HCT116 (cell line): Measurements from ENCODE around the gene ID3. TPM values are rescaled to one million over a fixed set of nuclear protein-coding genes. Genes with fewer than 3 reads are reported as not detected.
A peak's percentile ranks its signal among the peaks of the same experiment; 100 is the strongest.

ENCODE experiments used
- ATAC-seq: fragments of 200-7000 bp; cut with Tn5 transposase; 2 replicates; pipeline ENCODE4 v1.9.1; 2020; ENCODE audit warnings: mild to moderate bottlenecking, moderate library complexity
- BruUV-seq: library from RNA; stranded (reverse); fragments of 400-500 nt; replicated peaks from 2 replicates; lab custom pipeline; 2021; lab: Mats Ljungman, UMichigan
- CTCF ChIA-PET: fragments of 300-600 bp; sonication (Branson Sonifier 250); formaldehyde crosslinking; loops from one replicate; lab custom pipeline; 2021; ENCODE audit warnings: antibody characterized with exemption; lab: Charles Lee
- POLR2A ChIA-PET: fragments of 300-600, 350-600 bp; sonication (Branson Sonifier 250); formaldehyde crosslinking; loops from one replicate; lab custom pipeline; 2021; ENCODE audit warnings: antibody characterized with exemption; lab: Charles Lee
- RAD21 ChIA-PET, 2 experiments: fragments of 300-600 bp; sonication (Branson Sonifier 250); formaldehyde crosslinking; loops; one replicate each; lab custom pipeline; 2023; ENCODE audit warnings: low total read pairs in 2 of 2; ENCODE audit not compliant: uncharacterized antibody in 2 of 2, unreplicated experiment in 2 of 2, low non-redundant PET in 1 of 2; lab: Charles Lee
- DNase-seq: peaks from one replicate; pipeline ENCODE4 v3.0.0-alpha.2; 2010; ENCODE audit warnings: low read depth, low spot score
- H2AFZ ChIP-seq: fragments of 200-600 bp; shearing (Covaris generic), sonication (generic); 2 replicates; pipeline ENCODE4 v1.6.1; 2017; ENCODE audit warnings: low read depth, mixed run types, mixed read lengths, antibody characterized with exemption, low read length; ENCODE audit not compliant: poor library complexity, severe bottlenecking
- H3K27ac ChIP-seq: 2 replicates; pipeline ENCODE4 v1.5.1; 2012; ENCODE audit warnings: low read depth, low read length
- H3K27me3 ChIP-seq: fragments of 200-600 bp; sonication (generic); 2 replicates; pipeline ENCODE4 v1.6.1; 2016; ENCODE audit warnings: mixed run types, low read length, mixed read lengths; ENCODE audit not compliant: insufficient read depth
- H3K36me3 ChIP-seq, 2 experiments: fragments of 200-500 bp in 1 of 2; fragments of 200-600 bp in 1 of 2; sonication (Bioruptor generic) in 1 of 2; sonication (generic) in 1 of 2; 2 replicates each; pipeline versions ENCODE4 v1.5.1 to v1.6.1; 2014 to 2016; ENCODE audit warnings: low read length in 2 of 2, inconsistent platforms in 1 of 2, mixed read lengths in 1 of 2, mixed run types in 1 of 2; ENCODE audit not compliant: insufficient read depth in 2 of 2, control insufficient read depth in 1 of 2
- H3K4me1 ChIP-seq, 2 experiments: fragments of 200-600 bp in 1 of 2; sonication (generic) in 1 of 2; 2 replicates each; pipeline versions ENCODE4 v1.5.1 to v1.6.1; 2012 to 2017; ENCODE audit warnings: low read length in 2 of 2, inconsistent platforms in 1 of 2, mild to moderate bottlenecking in 1 of 2, mixed read lengths in 1 of 2, mixed run types in 1 of 2, moderate library complexity in 1 of 2; ENCODE audit not compliant: insufficient read depth in 2 of 2, control insufficient read depth in 1 of 2
- H3K4me2 ChIP-seq: fragments of 200-600 bp; sonication (generic); 2 replicates; pipeline ENCODE4 v1.6.1; 2017; ENCODE audit warnings: mixed run types, low read length, mixed read lengths
- H3K4me3 ChIP-seq, 2 experiments: fragments of 200-600 bp in 1 of 2; sonication (generic) in 1 of 2; replicated peaks in 1 of 2; 2 replicates each; pipeline ENCODE4 v1.5.1; 2011 to 2016; ENCODE audit warnings: low read length in 2 of 2, control low read depth in 1 of 2, low read depth in 1 of 2, mild to moderate bottlenecking in 1 of 2, mixed read lengths in 1 of 2, mixed run types in 1 of 2
- H3K79me2 ChIP-seq: fragments of 200-600 bp; sonication (generic); 2 replicates; pipeline ENCODE4 v1.6.1; 2017; ENCODE audit warnings: mild to moderate bottlenecking, mixed run types, low read length, moderate library complexity, mixed read lengths; ENCODE audit not compliant: insufficient read depth
- H3K9ac ChIP-seq: fragments of 200-600 bp; sonication (generic); 2 replicates; pipeline ENCODE4 v1.6.1; 2016; ENCODE audit warnings: low read length, mixed read lengths
- H3K9me2 ChIP-seq: fragments of 200-600 bp; sonication (generic), shearing (Covaris generic); 2 replicates; pipeline ENCODE4 v1.6.1; 2017; ENCODE audit warnings: mixed run types, mild to moderate bottlenecking, moderate library complexity; ENCODE audit not compliant: insufficient read depth
- H3K9me3 ChIP-seq, 2 experiments: fragments of 200-500 bp in 1 of 2; fragments of 200-600 bp in 1 of 2; sonication (Bioruptor generic) in 1 of 2; sonication (generic) in 1 of 2; 2 replicates each; pipeline ENCODE4 v1.6.1; 2014 to 2017; ENCODE audit warnings: low read length in 2 of 2, mixed read lengths in 2 of 2, inconsistent platforms in 1 of 2, low read depth in 1 of 2, mild to moderate bottlenecking in 1 of 2, mixed run types in 1 of 2, moderate library complexity in 1 of 2; ENCODE audit not compliant: control insufficient read depth in 1 of 2, insufficient read depth in 1 of 2
- H4K20me1 ChIP-seq: fragments of 200-600 bp; sonication (generic), shearing (Covaris generic); 2 replicates; pipeline ENCODE4 v1.6.1; 2017; ENCODE audit warnings: mixed run types, mild to moderate bottlenecking, moderate library complexity; ENCODE audit not compliant: insufficient read depth
- CBX3 ChIP-seq: IDR thresholded peaks from 2 replicates; pipeline ENCODE4 v1.6.1; 2012; ENCODE audit warnings: low read depth
- CEBPB ChIP-seq: IDR thresholded peaks from 2 replicates; pipeline ENCODE4 v1.6.1; 2012; ENCODE audit warnings: low read depth
- ELF1 ChIP-seq: IDR thresholded peaks from 2 replicates; pipeline ENCODE4 v1.6.1; 2012; ENCODE audit warnings: low read depth, borderline replicate concordance
- FOSL1 ChIP-seq: IDR thresholded peaks from 2 replicates; pipeline ENCODE4 v1.6.1; 2012; ENCODE audit warnings: low read depth
- JUND ChIP-seq: IDR thresholded peaks from 2 replicates; pipeline ENCODE4 v1.6.1; 2012
- POLR2AphosphoS5 ChIP-seq: IDR thresholded peaks from 2 replicates; pipeline ENCODE4 v1.6.1; 2011; ENCODE audit warnings: mild to moderate bottlenecking, low read depth, low read length, moderate library complexity
- RAD21 ChIP-seq: IDR thresholded peaks from 2 replicates; pipeline ENCODE4 v1.6.1; 2012; ENCODE audit warnings: low read depth, mild to moderate bottlenecking
- REST ChIP-seq: IDR thresholded peaks from 2 replicates; pipeline ENCODE4 v1.6.1; 2012; ENCODE audit warnings: low read depth
- TCF7L2 ChIP-seq: IDR thresholded peaks from 2 replicates; pipeline ENCODE4 v1.7.0; 2011; ENCODE audit warnings: borderline replicate concordance, inconsistent platforms; ENCODE audit not compliant: insufficient read depth, insufficient read length; ENCODE audit errors: extremely low read depth
- YY1 ChIP-seq: IDR thresholded peaks from 2 replicates; pipeline ENCODE4 v1.6.1; 2011; ENCODE audit warnings: low read length, low read depth, moderate library complexity, mild to moderate bottlenecking; ENCODE audit not compliant: insufficient replicate concordance; ENCODE audit errors: extremely low read depth
- ZBTB33 ChIP-seq: IDR thresholded peaks from 2 replicates; pipeline ENCODE4 v1.6.1; 2011; ENCODE audit warnings: mild to moderate bottlenecking, low read length, moderate library complexity; ENCODE audit not compliant: insufficient replicate concordance; ENCODE audit errors: extremely low read depth
- ZFX ChIP-seq: fragments of 450-650 bp; IDR thresholded peaks from 2 replicates; pipeline ENCODE4 v1.6.1; 2017
- ZNF274 ChIP-seq: fragments of 200-500 bp; sonication (Bioruptor generic); IDR thresholded peaks from 2 replicates; pipeline ENCODE4 v1.6.1; 2014; ENCODE audit warnings: mild to moderate bottlenecking, low read depth, low read length, inconsistent platforms
- intact Hi-C: fragments of 100-400 bp; cut with micrococcal nuclease; formaldehyde crosslinking; loops from 2 replicates; pipeline ENCODE4 v1.10.0; 2022
- total RNA-seq: library from RNA; stranded (reverse); gene quantifications from one replicate; pipeline ENCODE4 v1.2.1, GENCODE V29; 2021; ENCODE audit not compliant: unreplicated experiment

Gene ID3
- total RNA-seq, 1 experiment from 2014 or later: 183 TPM

- Histone ChIP-seq H3K36me3 (no peaks in the 10 kb centered on the region), H2AFZ (peak overlapping the region; percentile 32), H3K9me3 (no peaks in the 10 kb centered on the region), H3K4me2 (no peak overlapping the region), H4K20me1 (no peaks in the 10 kb centered on the region), H3K4me3 (no peak overlapping the region), H3K9ac (no peak overlapping the region), H3K79me2 (no peaks in the 10 kb centered on the region), H3K27ac (no peak overlapping the region), H3K4me1 (peaks cover 17 to 34% of the 10 kb centered on the region in 2 experiments), H3K27me3 (no peaks in the 10 kb centered on the region), H3K9me2 (no peaks in the 10 kb centered on the region)
- ATAC-seq (no peak), DNase-seq (no peak)
- intact Hi-C loops: no loop called here
- ChIA-PET POLR2A (no interaction called here), CTCF (no interaction called here), RAD21 (interaction anchor here in 1 of 2 experiments (0.5 kb wide), 1 partner anchor 401 kb away, joined by 3 read pairs; no protein-coding TSS in a partner anchor)
- BruUV-seq: no TSS peak
- TF ChIP-seq ELF1: no peak
- no peak for TF ChIP-seq ZBTB33
Measured at GRCh38 chr1:23596382-23597358, 37.4 kb upstream of the ID3 start.

GRCh38 chr1:23594927-23595353, 35.6 kb upstream of the ID3 start:
- Histone ChIP-seq H3K27ac (no peak overlapping the region; the same call in 1 of the 2 replicates), H3K27me3 (no peaks in the 10 kb centered on the region), H3K4me1 (peaks cover 17 to 40% of the 10 kb centered on the region in 2 experiments), H2AFZ (no peak overlapping the region), H3K79me2 (no peaks in the 10 kb centered on the region), H3K4me3 (no peak overlapping the region), H3K9me2 (no peaks in the 10 kb centered on the region), H3K9me3 (no peaks in the 10 kb centered on the region), H4K20me1 (no peaks in the 10 kb centered on the region), H3K36me3 (no peaks in the 10 kb centered on the region), H3K9ac (no peak overlapping the region), H3K4me2 (no peak overlapping the region)
- DNase-seq (no peak), ATAC-seq (no peak)
- ChIA-PET RAD21 (no interaction called here), CTCF (interaction anchor here (1.9 kb wide), 1 partner anchor 40 kb away, joined by 4 read pairs; no protein-coding TSS in a partner anchor), POLR2A (no interaction called here)
- intact Hi-C loops: no loop called here
- no peak for TF ChIP-seq REST
- TF ChIP-seq ZFX: no peak
- no peak for TF ChIP-seq ELF1
- no peak for TF ChIP-seq CEBPB
- no peak for TF ChIP-seq CBX3
- TF ChIP-seq RAD21: no peak
- no peak for TF ChIP-seq POLR2AphosphoS5
- TF ChIP-seq YY1: no peak
- TF ChIP-seq JUND: no peak
- no peak for TF ChIP-seq FOSL1
- no peak for TF ChIP-seq TCF7L2
- TF ChIP-seq ZNF274: no peak
- BruUV-seq: no TSS peak
